Activated CD4-positive, alpha-beta T cell treated with anti-CD3 and anti-CD28 coated beads, Interleukin-2, Interleukin-4, amounts not matched to agents 100 ng/mL and 50 ng/mL, durations not matched to agents 16 hours and 8 hours (primary cell): ENCODE results near the gene ABHD15.

Experiments
- DNase-seq: peaks from one replicate; pipeline ENCODE4 v3.0.0-alpha.2; 2020; ENCODE audit warnings: low spot score

ABHD15 gene

DNA sequence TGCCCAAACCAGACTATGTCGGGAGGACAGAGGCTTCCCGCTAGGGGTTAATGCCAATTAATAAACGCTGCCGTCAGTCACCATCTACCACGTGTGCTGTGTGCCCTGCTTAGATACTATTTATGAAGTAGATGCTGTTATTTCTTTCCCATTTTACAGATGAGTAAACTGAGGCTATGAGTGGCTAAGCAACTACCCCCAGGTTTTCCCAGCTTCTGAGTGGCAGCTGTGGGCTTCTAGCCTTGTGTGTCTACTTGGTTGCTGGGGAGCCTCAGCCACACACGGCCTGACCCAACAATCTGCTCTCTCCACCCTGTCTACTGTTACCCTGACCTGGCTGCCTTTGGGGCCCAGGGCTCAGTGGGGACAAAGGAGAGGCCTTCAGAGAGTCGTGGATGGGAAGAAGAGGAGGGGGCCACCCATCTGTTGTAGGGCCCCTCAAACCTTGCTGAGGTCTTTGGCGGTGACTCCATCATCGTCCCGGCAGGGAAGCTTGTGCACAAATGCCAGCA, 15.5 kb upstream of the ABHD15 start:
- no peak for DNase-seq

DNA sequence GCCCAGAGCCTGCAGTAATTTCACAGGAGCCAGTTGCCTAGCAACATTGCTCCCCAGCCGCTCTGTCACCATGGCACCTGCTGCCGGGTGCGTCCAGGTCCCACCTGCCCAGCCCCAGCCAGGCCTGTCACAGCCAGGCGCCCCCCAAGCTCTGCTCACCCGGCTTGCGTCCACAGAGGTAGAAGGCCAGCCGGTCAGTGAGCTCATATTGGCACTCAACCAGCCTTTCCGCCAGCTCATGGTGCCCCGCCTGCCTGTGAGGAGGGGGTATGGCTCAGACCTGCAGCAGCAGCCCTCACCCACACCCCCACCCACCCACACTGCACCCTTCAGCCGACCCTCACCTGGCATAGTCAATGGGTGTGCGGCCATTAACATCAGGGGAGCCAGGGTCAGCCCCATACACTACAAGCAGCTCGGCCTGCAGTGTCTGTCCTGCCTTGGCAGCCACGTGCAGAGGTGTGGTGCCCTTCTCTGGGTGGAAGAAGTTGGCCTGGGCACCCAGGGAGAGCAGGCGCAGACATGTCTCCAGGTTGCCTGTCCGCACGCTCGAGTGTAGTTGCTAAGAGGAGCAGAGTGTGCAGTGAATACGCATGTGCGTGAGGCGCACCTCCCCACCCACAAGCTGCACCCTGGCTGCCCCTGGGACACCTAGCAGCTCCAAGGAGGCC, 14.9 kb upstream of the ABHD15 start:
- no peak for DNase-seq

GRCh38 chr17:29579866-29580771, 13.3 kb upstream of the ABHD15 start:
- peak; percentile 91 for DNase-seq

- DNase-seq = no peak
Observed at GRCh38 chr17:29578626-29579485, 12.0 kb upstream of the ABHD15 start.

GRCh38 chr17:29577385-29578211, 10.8 kb upstream of the ABHD15 start:
- DNase-seq = no peak

DNA sequence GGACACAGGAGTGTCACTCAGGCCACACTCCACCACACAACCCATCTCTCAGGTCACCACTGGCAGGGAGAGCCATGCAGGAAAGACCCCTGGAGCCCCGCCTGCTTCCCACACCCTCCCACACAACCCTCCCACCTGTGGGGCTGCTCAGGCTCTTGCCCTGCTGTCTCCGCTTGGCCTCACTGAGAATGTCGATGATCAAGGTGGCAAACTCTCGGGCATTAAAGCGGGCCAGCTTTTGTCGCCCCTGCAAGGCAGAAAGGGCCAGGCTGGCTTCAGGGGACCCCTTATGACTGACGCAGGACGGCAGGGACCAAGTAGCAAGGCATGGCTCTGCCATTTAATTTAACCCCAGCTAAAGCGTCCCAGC, 10.1 kb upstream of the ABHD15 start:
- no peak for DNase-seq

DNA sequence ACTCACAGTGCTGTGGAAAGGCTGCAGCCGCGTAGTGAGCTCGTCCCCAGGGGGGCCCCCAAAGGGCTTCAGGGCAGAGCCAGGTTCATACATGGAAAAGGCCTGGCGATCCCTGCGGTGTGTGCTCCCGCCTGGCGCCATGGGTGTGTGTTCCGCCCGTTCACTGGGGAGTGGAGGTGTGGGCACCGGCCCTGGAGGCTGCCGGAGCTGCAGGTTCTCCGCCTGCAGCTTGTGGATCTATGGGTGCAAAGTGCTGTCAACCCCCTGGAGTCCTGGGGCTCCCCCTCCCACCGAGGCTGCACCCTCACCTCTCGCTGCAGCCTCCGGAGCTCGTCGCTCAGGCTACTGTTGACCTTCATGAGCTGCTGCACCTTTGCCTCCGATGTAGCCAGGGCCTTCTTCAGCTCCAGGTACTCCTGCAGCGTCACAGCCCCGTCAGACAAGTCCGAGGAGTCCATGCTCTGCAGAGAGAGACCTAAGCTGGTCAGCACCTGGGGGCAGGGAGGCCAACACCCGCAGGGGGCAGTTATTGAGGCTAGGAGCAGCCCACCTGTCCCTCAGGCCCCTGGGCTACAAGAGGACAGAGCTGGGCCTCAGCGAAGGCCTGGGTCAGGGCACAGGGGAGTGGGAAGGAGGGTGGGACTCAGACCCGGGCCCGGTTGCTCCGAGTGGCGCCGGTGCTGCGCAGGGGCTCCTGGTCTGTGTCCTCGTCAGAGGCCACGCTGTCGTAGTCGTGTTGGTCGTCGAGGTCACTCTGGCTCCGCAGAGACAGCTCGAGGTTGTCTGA, 9.6 kb upstream of the ABHD15 start:
- DNase-seq = no peak

DNA sequence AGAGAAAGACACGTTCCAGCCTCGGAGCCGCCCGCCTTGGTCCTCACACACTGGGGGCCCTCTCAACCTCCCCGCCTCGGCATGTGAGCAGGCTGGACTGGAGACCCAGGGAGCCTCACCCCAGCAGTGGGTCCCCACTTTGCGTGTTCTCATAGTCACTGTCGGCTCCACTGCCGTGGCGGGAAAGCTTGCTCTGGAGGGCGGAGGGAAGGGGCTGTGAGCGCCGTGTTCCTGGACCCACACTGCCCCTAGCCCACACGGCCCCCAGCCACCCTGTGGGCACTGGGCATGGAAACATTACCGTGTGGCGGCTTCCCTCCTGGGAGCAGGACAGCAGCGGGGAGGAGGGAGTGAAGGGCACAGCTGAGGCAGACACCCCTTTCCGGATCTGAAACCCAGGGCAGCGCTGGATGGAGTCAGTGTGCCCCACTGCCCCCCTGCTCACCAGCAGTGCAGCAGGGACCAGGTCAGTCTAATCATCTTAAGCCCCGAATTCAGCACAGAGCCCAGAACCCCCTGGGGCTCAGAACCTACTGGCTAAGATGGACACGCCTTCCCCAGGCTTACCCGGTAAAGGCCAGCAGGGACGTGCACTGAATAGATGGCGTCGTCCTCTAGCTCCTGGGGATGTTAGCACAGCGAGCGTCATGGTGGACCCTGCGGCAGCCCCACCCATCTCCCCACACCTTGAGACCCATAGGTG, 8.8 kb upstream of the ABHD15 start:
- DNase-seq = no peak

DNA sequence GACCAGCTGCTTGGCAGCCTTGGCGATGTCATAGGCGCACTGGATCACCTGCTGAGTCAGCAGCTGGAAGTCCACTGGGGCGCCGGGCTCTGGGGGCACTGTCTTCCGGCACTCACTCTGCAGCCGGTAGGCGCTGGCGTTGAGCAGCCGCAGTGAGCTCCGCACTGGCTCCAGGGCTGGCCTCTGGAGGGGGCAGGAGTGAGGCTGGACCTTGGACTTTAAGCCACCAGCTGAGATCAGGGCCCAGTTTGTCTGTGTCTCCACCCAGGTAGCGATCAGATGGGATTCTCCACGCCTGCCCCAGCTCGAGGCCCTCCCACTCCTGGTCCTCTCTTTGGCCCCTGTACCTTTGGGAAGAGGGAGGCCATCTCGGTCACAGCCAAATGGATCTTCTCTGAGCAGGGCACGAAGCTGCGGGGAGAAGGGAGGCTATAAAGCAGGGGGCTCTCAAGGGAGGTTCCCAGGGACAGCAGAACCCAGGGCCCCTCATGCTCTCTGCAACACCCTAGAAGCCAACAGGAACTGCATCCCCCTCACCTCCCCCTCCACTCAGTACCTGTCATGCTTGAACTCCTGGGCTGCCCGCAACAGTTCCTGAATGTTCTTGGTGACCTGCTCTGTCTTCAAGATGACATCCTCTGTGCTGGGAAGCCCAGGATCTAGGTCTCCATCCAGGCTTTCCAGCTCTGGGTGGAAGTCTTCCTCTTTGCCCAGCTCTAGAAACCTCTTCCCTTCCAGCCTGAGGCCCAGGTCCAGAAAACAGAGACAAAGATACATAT, 8.1 kb upstream of the ABHD15 start:
- no peak for DNase-seq

GRCh38 chr17:29573871-29574731, 7.3 kb upstream of the ABHD15 start:
- DNase-seq = no peak

- no peak for DNase-seq
Observed at GRCh38 chr17:29573558-29573869, 6.7 kb upstream of the ABHD15 start.

- no peak for DNase-seq
Observed at GRCh38 chr17:29572691-29573557, 6.1 kb upstream of the ABHD15 start.

- no peak for DNase-seq
Observed at GRCh38 chr17:29571883-29572681, 5.2 kb upstream of the ABHD15 start.

DNA sequence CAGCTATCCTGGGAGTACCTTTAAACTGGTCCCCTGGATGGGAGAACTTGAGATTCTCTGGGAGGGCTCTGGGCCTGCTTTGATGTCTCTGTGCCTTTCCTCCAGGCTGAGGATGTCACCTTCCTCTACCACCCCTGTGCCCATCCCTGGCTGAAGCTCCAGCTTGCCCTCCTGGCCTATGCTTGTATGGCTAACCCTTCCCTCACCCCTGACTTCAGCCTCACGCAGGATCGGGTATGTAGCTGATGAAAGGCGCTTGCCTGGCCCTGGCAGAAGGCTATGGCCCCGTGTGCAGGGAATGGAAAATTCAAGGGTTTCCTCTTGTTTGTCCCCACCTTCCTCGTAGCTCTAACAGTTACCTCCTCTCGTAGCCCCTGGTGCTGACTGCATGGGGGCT, 4.6 kb upstream of the ABHD15 start:
- no peak for DNase-seq

DNA sequence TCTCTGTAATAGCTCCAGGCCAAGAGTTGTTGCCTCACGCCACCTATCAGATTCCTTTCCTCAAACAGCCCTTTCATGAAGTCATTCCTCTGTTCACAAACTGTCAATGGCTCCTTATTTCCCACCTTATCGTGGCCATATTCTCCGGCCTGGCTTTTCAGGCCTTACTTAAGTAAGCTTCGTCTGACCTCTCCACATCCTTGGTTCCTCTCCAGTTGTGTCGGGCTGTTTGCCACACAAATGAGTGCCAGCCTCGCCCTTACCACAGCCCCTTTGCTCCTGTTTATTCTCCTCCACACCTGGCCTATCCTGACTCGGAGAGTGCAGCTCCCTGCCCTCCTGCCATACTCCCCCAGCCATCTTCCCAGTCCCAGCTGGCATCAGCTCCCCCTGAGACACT, 3.7 kb upstream of the ABHD15 start:
- no peak for DNase-seq

GRCh38 chr17:29569245-29569950, 2.6 kb upstream of the ABHD15 start:
- no peak for DNase-seq
